K562 (cell line): ENCODE results near the gene RBFA. TPM values are rescaled to one million over a fixed set of nuclear protein-coding genes. Genes with fewer than 3 reads are reported as not detected.

Experiments
- ATAC-seq: fragments of 200-7000 bp; cut with Tn5 transposase; 3 replicates; pipeline ENCODE4 v1.9.1; 2020; ENCODE audit warnings: moderate library complexity
- BruUV-seq: library from RNA; stranded (reverse); fragments of 400-500 nt; replicated peaks from 2 replicates; lab custom pipeline; 2021; lab: Mats Ljungman, UMichigan
- CTCF ChIA-PET: fragments of 300-600 bp; formaldehyde crosslinking; extraction: SDS; loops from one replicate; lab custom pipeline; 2021; ENCODE audit warnings: low intra/inter-chr PET ratio; lab: Yijun Ruan, JAX
- POLR2A ChIA-PET: fragments of 300-600, 350-650 bp; sonication (Branson Sonifier 250); formaldehyde crosslinking; extraction: SDS; loops from one replicate; lab custom pipeline; 2021; ENCODE audit warnings: antibody characterized with exemption, inconsistent platforms; lab: Yijun Ruan, JAX
- DNase-seq, 4 experiments: peaks; one replicate each; pipeline versions ENCODE4 v3.0.0 to v3.0.0-alpha.2; 2011 to 2018; ENCODE audit warnings: low spot score in 3 of 4, mixed read lengths in 3 of 4; ENCODE audit errors: extremely low read depth in 1 of 4
- FAIRE-seq: peaks from 2 replicates; lab custom pipeline; 2011; peaks lifted over from hg19 to GRCh38; lab: Jason Lieb, UNC
- H2AFZ ChIP-seq: 2 replicates; pipeline ENCODE4 v1.6.0; 2011; ENCODE audit warnings: low read depth, low read length, control low read depth, inconsistent platforms
- H3K27ac ChIP-seq: fragments of 200-600 bp; 3 replicates; pipeline ENCODE4 v1.8.0; 2011; ENCODE audit warnings: low read depth, mild to moderate bottlenecking, control low read depth, inconsistent platforms, low read length, moderate library complexity, mixed read lengths; ENCODE audit errors: extremely low read depth
- H3K27me3 ChIP-seq, 2 experiments: fragments of 300-600 bp in 1 of 2; 2 replicates in 1 of 2; 3 replicates in 1 of 2; pipeline versions ENCODE4 v1.6.0 to v1.8.0; 2011; ENCODE audit warnings: inconsistent platforms in 2 of 2, low read length in 2 of 2, mild to moderate bottlenecking in 1 of 2, mixed read lengths in 1 of 2, moderate library complexity in 1 of 2; ENCODE audit not compliant: control insufficient read depth in 2 of 2, insufficient read depth in 2 of 2
- H3K36me3 ChIP-seq: fragments of 300-600 bp; 3 replicates; pipeline ENCODE4 v1.8.0; 2011; ENCODE audit warnings: mild to moderate bottlenecking, low read length, inconsistent platforms; ENCODE audit not compliant: control insufficient read depth, insufficient read depth
- H3K4me1 ChIP-seq, 2 experiments: fragments of 200-600 bp in 1 of 2; replicated peaks in 1 of 2; 2 replicates in 1 of 2; 3 replicates in 1 of 2; pipeline versions ENCODE4 v1.5.1 to v1.8.0; 2011; ENCODE audit warnings: inconsistent platforms in 2 of 2, low read length in 2 of 2, mild to moderate bottlenecking in 1 of 2, mixed read lengths in 1 of 2, moderate library complexity in 1 of 2; ENCODE audit not compliant: control insufficient read depth in 2 of 2, insufficient read depth in 2 of 2
- H3K4me2 ChIP-seq: 2 replicates; pipeline ENCODE4 v1.6.1; 2011; ENCODE audit warnings: low read length, control low read depth, inconsistent platforms, mixed read lengths; ENCODE audit not compliant: insufficient read depth
- H3K4me3 ChIP-seq: fragments of 200-600 bp; sonication (generic), shearing (Covaris generic); 2 replicates; pipeline ENCODE4 v1.5.1; 2016; ENCODE audit warnings: control low read depth, inconsistent platforms
- H3K79me2 ChIP-seq: fragments of 200-600 bp; 3 replicates; pipeline ENCODE4 v1.8.0; 2011; ENCODE audit warnings: low read length, inconsistent platforms; ENCODE audit not compliant: control insufficient read depth, insufficient read depth
- H3K9ac ChIP-seq, 2 experiments: 2 replicates each; pipeline versions ENCODE4 v1.6.0 to v1.6.1; 2011; ENCODE audit warnings: low read depth in 2 of 2, low read length in 2 of 2, control low read depth in 1 of 2, inconsistent platforms in 1 of 2, mild to moderate bottlenecking in 1 of 2, mixed read lengths in 1 of 2; ENCODE audit not compliant: insufficient read depth in 1 of 2
- H3K9me1 ChIP-seq: one replicate; pipeline ENCODE4 v1.6.0; 2011; ENCODE audit warnings: inconsistent platforms, mild to moderate bottlenecking, low read length, moderate library complexity; ENCODE audit not compliant: control insufficient read depth, insufficient read depth
- H3K9me3 ChIP-seq: replicated peaks from 2 replicates; pipeline ENCODE4 v1.5.1; 2011; ENCODE audit warnings: low read depth, low read length, inconsistent platforms; ENCODE audit not compliant: control insufficient read depth, insufficient read depth
- H4K20me1 ChIP-seq: replicated peaks from 2 replicates; pipeline ENCODE4 v1.6.1; 2011; ENCODE audit warnings: low read length, inconsistent platforms, mixed read lengths; ENCODE audit not compliant: control insufficient read depth, insufficient read depth
- ARID2 ChIP-seq: fragments of 450-650 bp; IDR thresholded peaks from 2 replicates; pipeline ENCODE4 v1.6.1; 2017; ENCODE audit warnings: antibody characterized with exemption, mild to moderate bottlenecking
- HNRNPUL1 ChIP-seq: fragments of 200-400 bp; formaldehyde crosslinking; IDR thresholded peaks from 2 replicates; pipeline ENCODE4 v1.6.1; 2017; ENCODE audit warnings: low read length
- NCOR1 ChIP-seq: fragments of 450-650 bp; IDR thresholded peaks from 2 replicates; pipeline ENCODE4 v1.6.1; 2016; ENCODE audit warnings: mild to moderate bottlenecking, moderate library complexity
- PRDM10 ChIP-seq: fragments of 450-650 bp; IDR thresholded peaks from 2 replicates; pipeline ENCODE4 v1.6.1; 2018; ENCODE audit not compliant: partially characterized antibody
- SAP30 ChIP-seq: fragments of 200-600 bp; sonication (generic); IDR thresholded peaks from 2 replicates; pipeline ENCODE4 v1.6.1; 2012; ENCODE audit warnings: borderline replicate concordance, low read depth, mild to moderate bottlenecking, moderate library complexity, low read length, control low read depth, inconsistent platforms; ENCODE audit not compliant: insufficient read depth, poor library complexity, severe bottlenecking
- SLC30A9 ChIP-seq: fragments of 250-450 bp; sonication (Bioruptor Pico); IDR thresholded peaks from 2 replicates; pipeline ENCODE4 v1.8.0; 2022; ENCODE audit warnings: mild to moderate bottlenecking, moderate library complexity
- STAT5A ChIP-seq: IDR thresholded peaks from 2 replicates; pipeline ENCODE4 v1.6.1; 2012; ENCODE audit warnings: low read length, inconsistent platforms, borderline replicate concordance
- ZKSCAN3 ChIP-seq: fragments of 250-450 bp; sonication (Bioruptor Pico); IDR thresholded peaks from 2 replicates; pipeline ENCODE4 v1.4.0; 2020
- ZNF217 ChIP-seq: sonication (generic); formaldehyde crosslinking; IDR thresholded peaks from 2 replicates; pipeline ENCODE4 v1.8.0; 2022; ENCODE audit warnings: mild to moderate bottlenecking, missing genetic modification reagents
- ZNF639 ChIP-seq, 2 experiments: fragments of 200-800 bp in 1 of 2; sonication (Bioruptor generic) in 1 of 2; sonication (generic) in 1 of 2; formaldehyde crosslinking in 1 of 2; IDR thresholded peaks in 1 of 2; conservative IDR thresholded peaks in 1 of 2; 2 replicates each; pipeline versions ENCODE4 v1.5.0 to v1.6.1; 2016 to 2020; ENCODE audit warnings: missing compliant biosample characterization in 1 of 2, missing genetic modification characterization in 1 of 2, missing genetic modification reagents in 1 of 2
- WGBS: fragments of 100-300 bp; shearing (Covaris generic); methylation state at CpG from one replicate; pipeline ENCODE4 v1.1.6; 2016; ENCODE audit warnings: low coverage, mixed read lengths; ENCODE audit not compliant: insufficient coverage; ENCODE audit errors: missing lambda C conversion rate; 5-methylcytosine and 5-hydroxymethylcytosine counted together
- in situ Hi-C: fragments of 300-500 bp; cut with MboI; formaldehyde crosslinking; loops from 4 replicates; pipeline ENCODE4 v1.15.0; 2018; ENCODE audit warnings: inconsistent platforms, mixed read lengths
- intact Hi-C: fragments of 100-400 bp; cut with micrococcal nuclease; formaldehyde crosslinking; loops from 2 replicates; pipeline ENCODE4 v1.14.2; 2022
- polyA plus RNA-seq, 8 experiments: library from polyadenylated mRNA; depleted of rRNA in 4 of 8; stranded (reverse) in 5 of 8; unstranded in 3 of 8; fragments of >200 nt; fragmentation: Nextera tagmentation in 2 of 8; fragmentation: Illumina TruSeq in 1 of 8; extraction: Ambion mirVana in 2 of 8; extraction: Trizol in 1 of 8; gene quantifications; 2 replicates each; pipeline versions ENCODE4 v1.2.1 to v1.2.3, GENCODE V29; 2011 to 2014; ENCODE audit warnings: inconsistent platforms in 1 of 8, missing spikeins in 1 of 8
- total RNA-seq, 7 experiments: library from RNA; depleted of rRNA in 6 of 7; stranded (reverse); fragments of >200 nt in 6 of 7; fragmentation: Illumina TruSeq in 2 of 7; extraction: Trizol in 2 of 7; gene quantifications; 2 replicates each; pipeline versions ENCODE4 v1.2.1 to v1.2.3, GENCODE V29; 2011 to 2021; ENCODE audit warnings: low replicate concordance in 1 of 7
- TF ChIP-seq, protein P1 (sequence below): fragments of 450-650 bp; IDR thresholded peaks from 2 replicates; pipeline ENCODE4 v1.6.1; 2014; ENCODE audit warnings: low read depth, mild to moderate bottlenecking, moderate library complexity, borderline replicate concordance
- TF ChIP-seq, protein P2 (sequence below): sonication (generic); formaldehyde crosslinking; IDR thresholded peaks from 2 replicates; pipeline ENCODE4 v1.8.0; 2022; ENCODE audit warnings: missing genetic modification reagents, mild to moderate bottlenecking, borderline replicate concordance

Gene RBFA
- total and polyA plus RNA-seq, 9 of the 15 experiments (the other 6 are each of a cell fraction or from before 2014, with no cell fraction given): 3.4 to 41.9 (median 25.8) TPM

DNA sequence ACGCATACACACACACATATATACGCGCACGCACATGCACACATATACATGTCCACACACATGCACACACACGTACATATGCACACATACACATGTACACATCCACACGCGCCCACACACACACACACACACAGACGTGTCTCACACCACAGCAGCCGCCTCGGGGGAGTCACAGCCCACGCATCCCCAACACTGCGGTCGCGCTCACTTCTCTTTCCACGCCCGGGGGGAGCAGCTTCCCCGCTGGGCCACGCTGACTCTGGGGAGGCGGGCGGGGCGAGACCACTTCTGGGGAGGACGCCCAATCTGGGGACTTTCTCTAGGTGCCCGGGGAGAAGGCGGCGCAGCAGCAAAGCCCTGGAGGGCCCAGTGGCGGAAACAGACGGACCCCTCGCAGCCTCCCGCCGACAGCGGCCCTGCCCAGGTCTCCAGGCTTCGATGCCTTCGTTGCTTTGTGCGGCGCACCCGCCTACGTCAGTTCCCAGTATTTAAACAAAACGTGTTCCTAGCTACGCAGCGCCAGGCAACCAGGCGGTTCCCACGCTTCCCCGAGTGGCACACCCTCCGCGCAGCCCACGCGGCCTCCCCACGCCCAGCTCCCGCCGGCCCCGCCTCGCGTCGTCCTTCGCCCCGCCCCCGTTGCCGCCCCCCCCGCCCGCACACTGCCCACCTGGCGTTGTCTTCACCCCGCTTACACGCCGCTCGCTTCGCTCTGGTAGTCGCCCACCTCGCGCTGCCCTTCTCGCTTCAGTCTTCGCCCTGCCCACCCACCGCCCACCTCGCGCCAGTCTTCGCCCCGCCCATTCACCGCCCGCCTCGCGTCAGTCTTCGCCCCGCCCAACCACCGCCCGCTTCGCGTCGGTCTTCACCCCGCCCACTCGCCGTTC lies 810 bp upstream of the RBFA start:
- FAIRE-seq: no peak
- TF ChIP-seq SLC30A9 (CRISPR knock-in tag): no peak
- TF ChIP-seq ZNF217 (CRISPR knock-in tag): no peak
- peak; percentile 43 for TF ChIP-seq SAP30
- TF ChIP-seq NCOR1: no peak
- TF ChIP-seq, protein P1, sequence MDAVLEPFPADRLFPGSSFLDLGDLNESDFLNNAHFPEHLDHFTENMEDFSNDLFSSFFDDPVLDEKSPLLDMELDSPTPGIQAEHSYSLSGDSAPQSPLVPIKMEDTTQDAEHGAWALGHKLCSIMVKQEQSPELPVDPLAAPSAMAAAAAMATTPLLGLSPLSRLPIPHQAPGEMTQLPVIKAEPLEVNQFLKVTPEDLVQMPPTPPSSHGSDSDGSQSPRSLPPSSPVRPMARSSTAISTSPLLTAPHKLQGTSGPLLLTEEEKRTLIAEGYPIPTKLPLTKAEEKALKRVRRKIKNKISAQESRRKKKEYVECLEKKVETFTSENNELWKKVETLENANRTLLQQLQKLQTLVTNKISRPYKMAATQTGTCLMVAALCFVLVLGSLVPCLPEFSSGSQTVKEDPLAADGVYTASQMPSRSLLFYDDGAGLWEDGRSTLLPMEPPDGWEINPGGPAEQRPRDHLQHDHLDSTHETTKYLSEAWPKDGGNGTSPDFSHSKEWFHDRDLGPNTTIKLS: no peak
- no peak for TF ChIP-seq STAT5A
- TF ChIP-seq, protein P2, sequence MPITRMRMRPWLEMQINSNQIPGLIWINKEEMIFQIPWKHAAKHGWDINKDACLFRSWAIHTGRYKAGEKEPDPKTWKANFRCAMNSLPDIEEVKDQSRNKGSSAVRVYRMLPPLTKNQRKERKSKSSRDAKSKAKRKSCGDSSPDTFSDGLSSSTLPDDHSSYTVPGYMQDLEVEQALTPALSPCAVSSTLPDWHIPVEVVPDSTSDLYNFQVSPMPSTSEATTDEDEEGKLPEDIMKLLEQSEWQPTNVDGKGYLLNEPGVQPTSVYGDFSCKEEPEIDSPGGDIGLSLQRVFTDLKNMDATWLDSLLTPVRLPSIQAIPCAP (CRISPR knock-in tag): no peak
- TF ChIP-seq PRDM10: peak; percentile 84
- no peak for TF ChIP-seq ZKSCAN3 (CRISPR knock-in tag)
- TF ChIP-seq ARID2: peak; percentile 7; the same call in 1 of the 2 replicates
- 0 out of 4 replicates have a peak, but pooled peaks of 1 of the 2 experiments have one; percentile 26 for TF ChIP-seq ZNF639 (CRISPR knock-in tag; conservative IDR thresholded peaks at IDR 0.05 in 1 of 2, IDR thresholded peaks at IDR 0.05 in 1 of 2)
- TF ChIP-seq HNRNPUL1: no peak

More for the DNA sequence above, 810 bp upstream of the RBFA start:
- intact Hi-C loops (loop anchor here (10.0 kb wide), 1 partner anchor 121 kb away; no protein-coding TSS in a partner anchor), in situ Hi-C loops (no loop called here)
- ChIA-PET POLR2A (interaction anchor here (1.0 kb wide), 1 partner anchor 49 kb away, joined by 4 read pairs; no protein-coding TSS in a partner anchor), CTCF (no interaction called here)
- peak overlapping the region; percentile 87 for H3K4me2 ChIP-seq
- ATAC-seq (peak; percentile 65), DNase-seq (peak in 2 of 4 experiments; percentile 18 to 33)
- H3K79me2 ChIP-seq: peaks cover 36% of the 10 kb centered on the region
- H3K27ac ChIP-seq: peak overlapping the region; percentile 73
- BruUV-seq: TSS peak; percentile 40
- peak overlapping the region; percentile 61 for H3K4me3 ChIP-seq
- no peaks in the 10 kb centered on the region for H3K27me3 ChIP-seq
- no peaks in the 10 kb centered on the region for H3K9me1 ChIP-seq
- H3K36me3 ChIP-seq: peaks cover 19% of the 10 kb centered on the region; the same call in 2 of the 3 replicates
- peak overlapping the region; percentile 64 to 93 for H3K9ac ChIP-seq
- 5% methylated on average over 15 of the region's 90 CpGs for WGBS
- H3K9me3 ChIP-seq: no peaks in the 10 kb centered on the region
- peak overlapping the region; percentile 85 for H2AFZ ChIP-seq
- H4K20me1 ChIP-seq: peaks cover 3% of the 10 kb centered on the region; the same call in 1 of the 2 replicates
- peaks cover 4 to 9% of the 10 kb centered on the region in 2 experiments; a peak in 4 of 5 replicates for H3K4me1 ChIP-seq
